Activated T-helper 1 cell treated with anti-CD3 and anti-CD28 coated beads, Interleukin-12 subunit alpha, Interleukin-12 subunit beta, Interleukin-2, Interleukin-4 antibody, amounts not matched to agents 30 ng/mL and 10 ng/mL and 1 ng/mL, durations not matched to agents 14 hours and 24 hours and 36 hours (primary cell): ENCODE results near the gene EXOC4. TPM values are rescaled to one million over a fixed set of nuclear protein-coding genes. Genes with fewer than 3 reads are reported as not detected.

ENCODE experiments used
- DNase-seq: peaks from one replicate; pipeline ENCODE4 v3.0.0; 2021; ENCODE audit warnings: low spot score
- H3K27ac Mint-ChIP-seq: one replicate; pipeline ENCODE4 v1.8.0; 2021; ENCODE audit warnings: mild to moderate bottlenecking, mixed read lengths
- H3K27me3 Mint-ChIP-seq: one replicate; pipeline ENCODE4 v1.8.0; 2022; ENCODE audit warnings: mild to moderate bottlenecking, moderate library complexity, mixed read lengths; ENCODE audit not compliant: insufficient read depth
- H3K36me3 Mint-ChIP-seq: one replicate; pipeline ENCODE4 v1.8.0; 2021; ENCODE audit warnings: low read depth, mixed read lengths
- H3K4me1 Mint-ChIP-seq: one replicate; pipeline ENCODE4 v1.8.0; 2021; ENCODE audit warnings: low read depth, mixed read lengths
- H3K4me3 Mint-ChIP-seq: one replicate; pipeline ENCODE4 v1.8.0; 2021; ENCODE audit warnings: mild to moderate bottlenecking, moderate library complexity, mixed read lengths
- H3K9me3 Mint-ChIP-seq: one replicate; pipeline ENCODE4 v1.8.0; 2021; ENCODE audit warnings: mixed read lengths
- intact Hi-C: fragments of 100-400 bp; cut with micrococcal nuclease; formaldehyde crosslinking; loops from one replicate; pipeline ENCODE4 v1.15.1; 2024
- total RNA-seq: library from RNA; stranded (reverse); gene quantifications from 2 replicates; pipeline ENCODE4 v1.2.3, GENCODE V29; 2022

The EXOC4 gene
- total RNA-seq, 1 donor from 2014 or later = 58.6 TPM

GRCh38 chr7:133829336-133829897, 576.5 kb downstream of the EXOC4 start:
- no peak overlapping the region for H3K4me3 Mint-ChIP-seq
- no peak overlapping the region for H3K27ac Mint-ChIP-seq
- DNase-seq = no peak
- no peaks in the 10 kb centered on the region for H3K36me3 Mint-ChIP-seq
- intact Hi-C loops = no loop called here
- H3K4me1 Mint-ChIP-seq = no peaks in the 10 kb centered on the region
- no peaks in the 10 kb centered on the region for H3K27me3 Mint-ChIP-seq
- peaks cover 13% of the 10 kb centered on the region for H3K9me3 Mint-ChIP-seq

GRCh38 chr7:133830081-133830480, 577.2 kb downstream of the EXOC4 start:
- Mint-ChIP-seq H3K36me3 (no peaks in the 10 kb centered on the region), H3K4me1 (no peaks in the 10 kb centered on the region), H3K9me3 (peaks cover 13% of the 10 kb centered on the region), H3K27ac (no peak overlapping the region), H3K4me3 (no peak overlapping the region), H3K27me3 (no peaks in the 10 kb centered on the region)
- DNase-seq = no peak
- intact Hi-C loops = no loop called here

GRCh38 chr7:133836666-133837065, 583.8 kb downstream of the EXOC4 start:
- Mint-ChIP-seq H3K27ac (no peak overlapping the region), H3K36me3 (no peaks in the 10 kb centered on the region)
- intact Hi-C loops = no loop called here

GRCh38 chr7:133837224-133837623, 584.3 kb downstream of the EXOC4 start:
- Mint-ChIP-seq H3K9me3 (peaks cover 5% of the 10 kb centered on the region), H3K36me3 (no peaks in the 10 kb centered on the region), H3K4me1 (no peaks in the 10 kb centered on the region), H3K27me3 (no peaks in the 10 kb centered on the region), H3K4me3 (no peak overlapping the region), H3K27ac (no peak overlapping the region)
- intact Hi-C loops = no loop called here
- DNase-seq = no peak

More at GRCh38 chr7:133836666-133837065, 583.8 kb downstream of the EXOC4 start:
- Mint-ChIP-seq H3K27me3 (no peaks in the 10 kb centered on the region), H3K4me3 (no peak overlapping the region), H3K9me3 (peaks cover 9% of the 10 kb centered on the region), H3K4me1 (no peaks in the 10 kb centered on the region)
- DNase-seq = no peak

GRCh38 chr7:133839121-133839520, 586.2 kb downstream of the EXOC4 start:
- DNase-seq = no peak
- no peak overlapping the region for H3K27ac Mint-ChIP-seq
- H3K27me3 Mint-ChIP-seq = no peaks in the 10 kb centered on the region
- no peaks in the 10 kb centered on the region for H3K9me3 Mint-ChIP-seq
- H3K36me3 Mint-ChIP-seq = no peaks in the 10 kb centered on the region
- H3K4me1 Mint-ChIP-seq = no peaks in the 10 kb centered on the region
- no peak overlapping the region for H3K4me3 Mint-ChIP-seq
- intact Hi-C loops = no loop called here

- intact Hi-C loops = no loop called here
- Mint-ChIP-seq H3K27me3 (no peaks in the 10 kb centered on the region), H3K27ac (no peak overlapping the region), H3K9me3 (no peaks in the 10 kb centered on the region), H3K4me3 (no peak overlapping the region), H3K4me1 (no peaks in the 10 kb centered on the region), H3K36me3 (no peaks in the 10 kb centered on the region)
- DNase-seq = no peak
Measured at GRCh38 chr7:133843341-133843740, 590.5 kb downstream of the EXOC4 start.

- H3K27me3 Mint-ChIP-seq = no peaks in the 10 kb centered on the region
- DNase-seq = no peak
- no peak overlapping the region for H3K27ac Mint-ChIP-seq
- intact Hi-C loops = no loop called here
- H3K4me1 Mint-ChIP-seq = no peaks in the 10 kb centered on the region
- no peak overlapping the region for H3K4me3 Mint-ChIP-seq
- H3K9me3 Mint-ChIP-seq = no peaks in the 10 kb centered on the region
- no peaks in the 10 kb centered on the region for H3K36me3 Mint-ChIP-seq
Measured at GRCh38 chr7:133845005-133845404, 592.1 kb downstream of the EXOC4 start.

- H3K27ac Mint-ChIP-seq = no peak overlapping the region
- H3K27me3 Mint-ChIP-seq = no peaks in the 10 kb centered on the region
- no peaks in the 10 kb centered on the region for H3K4me1 Mint-ChIP-seq
- intact Hi-C loops = no loop called here
- no peak for DNase-seq
- H3K9me3 Mint-ChIP-seq = no peaks in the 10 kb centered on the region
- no peaks in the 10 kb centered on the region for H3K36me3 Mint-ChIP-seq
- H3K4me3 Mint-ChIP-seq = no peak overlapping the region
Measured at GRCh38 chr7:133846203-133846945, 593.5 kb downstream of the EXOC4 start.

GRCh38 chr7:133850497-133851280, 597.8 kb downstream of the EXOC4 start:
- no peak overlapping the region for H3K4me3 Mint-ChIP-seq
- H3K36me3 Mint-ChIP-seq = no peaks in the 10 kb centered on the region
- H3K27me3 Mint-ChIP-seq = no peaks in the 10 kb centered on the region
- H3K4me1 Mint-ChIP-seq = no peaks in the 10 kb centered on the region
- intact Hi-C loops = loop anchor here (10.0 kb wide), 1 partner anchor 284 kb away; no protein-coding TSS in a partner anchor
- no peak overlapping the region for H3K27ac Mint-ChIP-seq
- DNase-seq = no peak
- H3K9me3 Mint-ChIP-seq = no peaks in the 10 kb centered on the region

- intact Hi-C loops = loop anchor here (10.0 kb wide), 1 partner anchor 283 kb away; no protein-coding TSS in a partner anchor
- DNase-seq = no peak
- Mint-ChIP-seq H3K36me3 (no peaks in the 10 kb centered on the region), H3K9me3 (no peaks in the 10 kb centered on the region), H3K4me3 (no peak overlapping the region), H3K27me3 (no peaks in the 10 kb centered on the region), H3K27ac (no peak overlapping the region), H3K4me1 (no peaks in the 10 kb centered on the region)
Measured at GRCh38 chr7:133851411-133851810, 598.5 kb downstream of the EXOC4 start.

GRCh38 chr7:133853706-133854276, 600.9 kb downstream of the EXOC4 start:
- Mint-ChIP-seq H3K4me3 (no peak overlapping the region), H3K9me3 (no peaks in the 10 kb centered on the region), H3K4me1 (no peaks in the 10 kb centered on the region), H3K36me3 (no peaks in the 10 kb centered on the region), H3K27me3 (no peaks in the 10 kb centered on the region), H3K27ac (no peak overlapping the region)
- no peak for DNase-seq
- intact Hi-C loops = loop anchor here (10.0 kb wide), 1 partner anchor 281 kb away; no protein-coding TSS in a partner anchor

GRCh38 chr7:133854739-133855138, 601.9 kb downstream of the EXOC4 start:
- intact Hi-C loops = loop anchor here (10.0 kb wide), 1 partner anchor 280 kb away; no protein-coding TSS in a partner anchor
- Mint-ChIP-seq H3K4me1 (no peaks in the 10 kb centered on the region), H3K27ac (no peak overlapping the region), H3K9me3 (no peaks in the 10 kb centered on the region), H3K27me3 (no peaks in the 10 kb centered on the region), H3K36me3 (no peaks in the 10 kb centered on the region), H3K4me3 (no peak overlapping the region)
- DNase-seq = no peak
